Fibroblast of skin of right quadriceps (primary cell): ENCODE data around the gene GRK4.
"Not testable (repeated sequence)": the region's sequence is repeated elsewhere in the genome, so short reads cannot be mapped to it uniquely, and the experiment has no call there.

ENCODE experiments used
- DNase-seq: peaks from one replicate; pipeline ENCODE4 v3.0.0-alpha.2; 2013

GRK4 gene

DNA sequence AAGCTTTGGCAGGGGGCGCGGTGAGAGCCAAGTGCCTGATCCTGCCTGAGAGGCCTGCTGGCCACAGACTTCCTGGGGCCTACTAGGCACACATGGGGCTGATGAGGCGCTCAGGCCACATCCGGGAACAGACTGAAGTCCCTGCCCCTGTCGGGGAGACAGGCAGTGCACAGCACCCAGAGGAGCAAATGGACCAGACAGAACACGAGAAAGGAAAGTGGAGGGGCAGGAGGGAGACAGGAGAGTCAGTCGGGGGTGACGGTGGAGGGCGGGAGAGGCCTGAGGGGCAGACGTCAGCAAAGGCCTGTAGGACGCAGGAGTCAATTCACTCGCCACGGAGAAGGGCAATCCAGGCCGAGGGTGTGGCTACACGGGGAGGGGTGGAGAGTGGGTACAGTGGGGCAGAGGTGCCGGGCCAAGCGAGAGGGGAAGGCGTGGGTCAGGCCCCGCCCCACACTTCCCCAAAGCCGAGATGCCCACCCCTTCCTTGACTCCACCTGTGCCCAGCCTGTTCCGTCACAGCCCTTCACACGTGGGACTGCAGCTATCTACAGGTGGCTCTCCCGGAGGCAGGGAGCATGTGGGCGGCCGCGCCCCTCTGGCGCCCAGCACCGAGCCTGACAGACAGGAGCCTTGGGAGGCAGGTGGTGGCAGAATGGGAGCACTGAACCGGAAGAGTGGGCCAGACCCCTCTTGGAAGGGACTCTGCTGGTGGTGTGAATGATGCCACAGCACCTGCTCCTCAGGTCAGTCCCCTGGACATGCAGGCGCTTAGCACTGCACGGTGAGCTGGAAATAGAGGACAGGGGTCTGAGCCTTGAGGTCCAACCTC, 20.6 kb upstream of the GRK4 start:
- no peak for DNase-seq

DNA sequence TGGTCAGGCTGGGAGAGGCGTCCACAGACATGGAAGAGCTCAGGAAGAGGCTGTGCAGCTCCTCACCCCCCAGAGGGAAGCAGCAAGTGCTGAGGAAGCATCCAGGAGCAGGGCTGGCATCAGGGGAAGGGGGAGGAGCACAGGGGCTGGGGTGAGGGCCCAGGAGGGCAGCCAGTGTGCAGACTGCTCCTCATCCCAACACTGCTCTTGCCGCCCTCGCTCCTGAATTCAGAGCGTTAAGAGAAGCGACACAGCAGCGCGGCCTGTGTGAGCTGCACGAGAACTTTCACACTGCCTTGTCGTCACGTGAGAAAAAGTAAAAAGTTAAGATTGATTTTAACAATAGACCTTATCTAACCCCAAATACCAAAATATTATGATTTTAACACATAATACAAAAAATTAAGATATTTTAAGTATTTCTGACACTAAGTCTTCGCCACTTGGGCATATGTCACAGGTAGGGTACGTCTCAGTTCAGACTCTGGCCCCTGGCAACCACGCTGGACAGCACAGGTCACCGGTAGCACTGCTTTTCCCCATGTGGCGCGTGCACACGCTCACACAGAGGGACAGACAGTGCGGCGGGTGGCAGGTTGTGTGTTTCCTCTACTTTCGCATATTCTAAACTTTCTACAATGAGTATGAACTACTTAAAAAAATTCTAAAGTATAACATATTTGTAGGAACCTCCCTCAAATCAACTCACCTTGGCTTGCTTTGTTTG, 19.8 kb upstream of the GRK4 start:
- no peak for DNase-seq

DNA sequence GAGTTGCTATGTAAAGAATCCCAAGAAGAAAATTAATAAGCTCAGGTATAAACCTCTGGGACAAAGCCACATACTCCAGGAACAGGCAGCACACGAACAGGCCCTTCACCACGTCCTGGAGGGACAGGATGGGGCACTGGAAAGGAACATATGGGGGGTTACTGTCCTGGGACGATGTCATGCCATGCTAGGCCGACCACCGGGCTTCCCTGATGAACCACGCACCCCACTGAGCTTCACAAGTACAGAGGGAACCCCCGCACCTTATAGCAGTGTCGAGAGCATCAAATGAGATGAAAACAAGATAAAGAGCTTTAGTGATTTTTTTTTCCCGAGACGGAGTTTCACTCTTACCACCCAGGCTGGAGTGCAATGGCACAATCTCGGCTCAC, 19.3 kb upstream of the GRK4 start:
- no peak for DNase-seq

DNA sequence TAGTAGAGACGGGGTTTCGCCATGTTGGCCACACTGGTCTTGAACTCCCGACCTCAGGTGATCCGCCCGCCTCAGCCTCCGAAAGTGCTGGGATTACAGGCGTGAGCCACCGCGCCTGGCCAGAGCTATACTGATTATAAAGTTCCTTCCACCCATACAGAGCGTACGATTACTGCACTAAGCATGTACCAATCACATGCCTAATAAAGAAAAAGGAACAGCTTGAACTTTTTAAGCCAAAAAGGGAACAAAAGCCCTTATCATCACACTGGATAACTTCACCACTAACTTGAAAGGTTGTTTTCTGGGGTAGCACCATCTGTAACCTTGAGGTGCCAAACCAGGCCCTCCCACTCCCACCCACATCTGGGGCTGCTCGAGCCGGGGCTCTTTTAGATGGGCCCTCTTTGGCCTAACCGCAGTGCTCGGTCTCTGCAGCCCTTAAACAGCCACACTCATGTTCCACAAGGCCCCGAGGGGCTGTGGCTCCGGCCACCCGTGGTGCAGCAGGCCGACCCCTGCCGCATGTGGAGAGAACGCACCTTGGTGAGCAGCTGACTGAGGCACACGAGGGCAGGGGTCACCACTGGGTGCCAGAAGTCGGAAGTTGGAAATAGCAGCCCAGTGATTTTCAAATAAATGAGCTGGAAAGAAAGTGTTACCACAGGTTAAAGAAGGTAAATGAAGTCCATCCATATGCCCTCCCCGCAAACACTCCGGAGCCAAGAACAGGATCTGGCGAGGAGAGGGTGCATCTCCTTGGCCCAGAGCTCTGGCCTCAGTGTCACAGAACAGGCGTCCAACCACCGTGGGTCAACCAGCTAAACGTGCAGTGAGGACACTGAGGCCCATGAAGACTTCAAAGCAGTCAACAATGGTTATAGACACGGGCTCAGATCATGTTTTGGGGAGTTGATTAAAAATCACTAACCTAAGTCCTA, 18.5 kb upstream of the GRK4 start:
- DNase-seq = no peak

DNA sequence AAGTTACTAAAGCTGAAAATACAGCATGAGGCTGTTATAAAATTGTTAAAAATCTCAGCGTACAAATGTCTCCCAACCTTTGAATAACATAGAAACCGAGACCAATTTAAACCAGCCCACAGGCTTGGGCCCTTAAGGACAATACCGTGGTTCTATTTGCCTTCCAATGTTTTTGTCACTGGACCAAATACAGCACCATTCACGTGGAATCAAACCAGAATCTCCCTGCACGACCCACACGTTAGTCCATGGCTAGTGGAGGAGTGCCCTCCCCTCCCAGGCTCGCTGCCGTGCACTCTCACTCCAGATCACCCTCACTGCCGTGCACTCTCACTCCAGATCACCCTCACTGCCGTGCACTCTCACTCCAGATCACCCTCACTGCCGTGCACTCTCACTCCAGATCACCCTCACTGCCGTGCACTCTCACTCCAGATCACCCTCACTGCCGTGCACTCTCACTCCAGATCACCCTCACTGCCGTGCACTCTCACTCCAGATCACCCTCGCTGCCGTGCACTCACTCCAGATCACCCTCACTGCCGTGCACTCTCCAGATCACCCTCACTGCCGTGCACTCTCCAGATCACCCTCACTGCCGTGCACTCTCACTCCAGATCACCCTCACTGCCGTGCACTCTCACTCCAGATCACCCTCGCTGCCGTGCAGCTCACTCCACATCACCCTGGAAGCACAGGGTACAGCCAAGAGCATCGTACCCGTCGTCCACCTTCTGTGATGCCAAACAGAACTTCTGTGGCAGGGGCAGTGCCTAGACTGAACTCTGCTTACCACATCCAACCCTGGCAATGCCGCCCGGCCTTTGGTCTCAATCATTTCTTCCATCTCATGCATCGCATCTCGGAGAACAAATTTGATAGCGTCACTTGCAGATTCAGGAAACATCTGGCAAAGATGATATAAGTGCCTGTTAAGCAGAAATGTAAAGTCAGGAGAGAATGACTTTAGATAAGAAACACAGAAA, 17.5 kb upstream of the GRK4 start:
- DNase-seq = not testable (repeated sequence)

DNA sequence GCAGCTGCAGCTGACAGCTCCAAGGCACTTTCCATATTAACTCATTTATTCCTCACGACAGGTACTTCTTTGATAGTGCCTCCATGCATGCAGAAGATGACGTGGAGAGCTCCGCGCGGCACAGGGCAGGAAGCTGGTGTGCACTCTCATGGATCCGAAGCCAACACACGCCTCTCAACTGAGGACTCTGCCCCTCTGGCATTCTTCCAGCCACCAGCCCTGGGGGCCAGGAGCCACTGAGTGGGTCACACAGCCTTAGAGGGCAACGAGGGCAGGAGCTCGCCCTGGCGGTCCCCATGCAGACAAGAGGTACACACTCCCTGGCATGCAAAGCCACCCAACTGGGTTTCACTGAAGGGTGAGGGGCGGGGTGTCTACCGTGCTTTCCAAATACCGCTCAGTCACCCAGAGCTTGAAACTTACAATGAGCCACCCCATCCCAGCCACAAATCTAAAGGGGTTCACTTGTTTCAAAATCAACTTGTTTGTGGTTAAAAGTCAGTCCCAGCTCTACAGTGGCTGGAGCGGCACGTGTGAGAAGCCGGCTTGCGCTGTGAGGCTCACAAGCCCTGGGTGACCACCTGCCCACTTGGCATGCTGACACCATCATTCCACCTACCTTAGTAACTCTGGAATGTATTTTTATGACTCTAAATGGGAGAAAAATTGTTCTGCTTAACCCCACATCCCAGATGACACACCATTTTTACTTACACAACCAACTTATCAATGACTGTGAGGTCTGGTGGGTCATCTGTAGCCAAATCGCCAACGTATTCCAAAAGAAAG, 16.4 kb upstream of the GRK4 start:
- no peak for DNase-seq

DNA sequence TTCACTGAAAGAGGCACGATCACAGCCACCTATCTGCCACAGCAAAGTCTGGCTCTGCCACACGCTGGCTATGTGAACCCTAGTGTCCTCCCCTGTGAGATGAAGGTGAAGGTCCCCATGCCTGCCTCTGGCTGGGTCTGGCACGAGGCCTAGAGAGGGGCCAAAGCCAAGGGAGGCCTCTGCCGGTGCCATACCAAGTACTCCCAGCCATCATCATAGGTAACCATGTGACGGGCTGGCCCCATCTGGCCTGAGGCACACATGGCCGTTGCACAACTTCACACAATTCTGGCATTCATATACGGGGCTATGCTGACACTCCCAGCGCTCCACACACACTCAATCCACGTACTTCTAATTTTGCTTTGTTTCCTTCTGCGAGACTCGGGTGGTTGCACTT, 15.4 kb upstream of the GRK4 start:
- DNase-seq = no peak

DNA sequence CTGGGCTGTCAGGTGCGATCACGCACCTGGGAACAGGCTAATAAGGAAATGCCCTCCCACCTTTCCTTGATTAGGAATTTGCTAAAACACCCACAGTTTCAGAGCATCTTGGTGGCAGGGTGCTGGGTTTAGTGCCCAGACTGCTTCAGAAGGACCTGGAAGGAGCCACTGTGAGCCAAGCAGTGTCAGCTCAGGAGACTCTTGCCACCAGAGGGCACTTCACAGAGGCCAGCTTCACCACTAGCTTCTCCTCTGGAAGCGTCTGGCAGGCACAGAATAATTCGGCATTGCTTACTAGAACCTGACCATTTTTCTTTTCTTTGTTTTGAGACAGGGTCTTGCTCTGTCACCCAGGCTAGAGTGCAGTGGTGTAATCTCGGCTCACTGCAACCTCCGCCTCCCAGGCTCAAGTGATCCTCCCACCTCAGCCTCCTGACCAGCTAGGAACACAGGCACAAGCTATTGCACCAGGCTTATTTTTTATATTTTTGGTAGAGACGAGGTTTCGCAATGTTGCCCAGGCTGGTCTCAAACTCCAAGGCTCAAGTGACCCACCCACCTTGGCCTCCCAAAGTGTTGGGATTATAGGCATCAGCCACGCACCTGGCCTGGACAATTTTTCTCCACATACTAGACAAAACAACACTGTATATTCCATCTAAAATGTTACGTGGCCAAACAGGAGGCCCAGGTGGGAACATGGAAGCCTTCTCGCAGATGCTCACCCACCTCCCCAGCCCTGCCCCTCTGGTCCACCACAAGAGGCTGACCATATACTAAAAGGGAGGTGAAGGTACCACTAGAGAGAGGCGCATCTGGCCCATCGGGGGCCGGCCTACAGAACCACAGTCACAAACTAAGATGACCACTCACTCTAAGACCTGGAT, 14.2 kb upstream of the GRK4 start:
- no peak for DNase-seq

DNA sequence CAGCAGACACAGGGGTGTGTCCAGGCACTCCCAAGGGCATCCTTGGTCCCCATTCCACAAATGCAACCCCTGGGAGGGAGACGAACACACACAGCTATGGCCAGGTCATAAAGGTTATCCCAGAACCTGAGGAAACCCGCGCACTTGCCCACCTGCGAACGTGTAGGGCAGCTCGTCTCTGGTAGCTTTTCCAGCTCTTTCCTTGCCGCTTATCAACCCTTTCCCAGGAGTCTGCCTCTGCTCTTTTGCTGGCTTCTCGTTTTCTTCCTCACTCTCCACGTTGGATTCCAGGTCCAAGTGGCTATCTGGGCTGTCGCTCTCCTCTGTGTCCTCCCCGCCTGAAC, 13.6 kb upstream of the GRK4 start:
- no peak for DNase-seq

DNA sequence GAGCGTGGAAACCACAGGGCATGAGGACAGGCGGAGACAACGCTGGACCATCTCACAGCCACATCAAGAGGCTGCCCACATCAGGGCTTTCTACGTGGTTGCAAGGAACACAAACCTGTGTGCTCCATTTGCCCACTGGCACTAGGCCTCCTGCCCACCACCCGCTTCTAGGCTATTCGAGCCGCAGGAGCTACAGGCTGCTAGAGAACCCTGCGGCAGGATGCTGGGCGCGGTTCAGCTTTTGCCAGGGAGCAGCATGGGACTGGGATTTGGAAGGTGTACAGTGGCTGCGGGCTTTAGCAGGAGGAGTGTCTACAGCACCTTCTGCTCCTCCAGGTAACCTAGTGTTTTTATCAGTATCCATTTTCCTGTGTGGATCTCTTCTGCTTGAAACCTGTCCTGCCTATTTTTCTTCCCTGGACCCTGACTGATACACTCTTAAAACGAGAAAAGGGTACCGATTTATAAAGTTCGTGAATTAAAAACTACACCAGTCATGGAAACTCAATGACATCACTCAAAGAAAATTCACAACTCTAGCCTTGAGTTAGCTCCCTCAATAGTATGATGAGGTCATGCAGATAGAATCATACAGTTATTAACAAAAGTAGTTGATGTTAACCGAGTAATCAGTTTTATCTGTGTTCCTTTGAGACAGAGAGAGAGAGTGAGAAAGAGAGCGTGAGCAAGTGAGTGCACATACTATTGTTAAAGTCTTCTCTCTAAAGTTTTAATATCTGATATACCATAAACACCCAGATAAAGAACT, 13.0 kb upstream of the GRK4 start:
- no peak for DNase-seq

DNA sequence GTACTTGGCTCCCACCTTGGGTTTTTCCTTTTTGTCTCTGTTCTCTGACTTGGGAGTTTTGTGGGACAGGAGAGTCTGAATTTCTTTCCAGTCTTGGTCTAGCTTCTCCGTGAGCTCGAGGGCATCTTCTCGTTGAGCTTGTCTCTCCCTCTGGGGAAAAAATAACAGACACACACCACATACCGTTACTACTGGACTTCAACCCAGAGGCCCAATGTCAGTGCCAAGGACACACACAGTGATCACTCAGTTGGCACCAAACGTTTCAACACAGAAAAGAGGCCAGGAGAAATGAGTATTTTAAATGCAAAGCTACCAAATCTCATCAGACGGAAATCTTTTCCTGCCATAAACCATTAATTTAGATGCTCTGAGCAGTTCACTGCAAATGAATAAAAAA, 9.9 kb upstream of the GRK4 start:
- DNase-seq = no peak

DNA sequence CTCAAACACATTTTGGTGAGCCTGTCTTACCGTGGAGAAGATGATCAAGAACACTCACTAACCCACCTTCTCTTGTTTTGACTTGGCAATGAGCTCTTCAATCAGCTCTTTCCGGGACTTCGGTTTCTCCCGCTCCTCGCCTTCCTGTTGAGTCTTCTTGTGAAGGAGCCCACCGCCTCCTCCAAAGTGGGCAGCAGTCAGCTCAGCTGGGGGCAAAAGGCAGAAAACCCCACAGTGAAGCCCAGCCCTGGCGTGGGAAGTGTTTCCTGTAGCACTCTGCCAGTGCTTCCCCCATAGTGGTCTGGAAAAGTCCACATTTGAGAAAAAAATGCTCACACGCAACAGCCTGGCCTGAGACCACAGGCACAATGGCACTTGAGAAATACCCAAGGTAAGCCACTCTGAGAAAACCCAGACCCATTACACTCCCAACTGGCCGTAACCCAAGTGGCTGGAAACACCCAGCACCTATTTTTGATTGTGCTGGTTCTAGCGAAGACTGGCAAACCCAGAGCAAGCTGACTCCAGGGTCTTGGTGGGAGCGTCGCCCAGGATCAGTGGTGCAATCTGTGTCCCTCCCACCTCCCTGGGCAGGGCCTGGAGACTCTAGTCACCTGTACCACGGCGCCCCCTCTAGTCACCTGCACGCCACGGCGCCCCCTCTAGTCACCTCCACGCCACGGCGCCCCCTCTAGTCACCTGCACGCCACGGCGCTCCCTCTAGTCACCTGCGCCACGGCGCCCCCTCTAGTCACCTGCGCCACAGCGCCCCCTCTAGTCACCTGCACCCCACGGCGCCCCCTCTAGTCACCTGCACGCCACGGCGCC, 8.8 kb upstream of the GRK4 start:
- DNase-seq = no peak

DNA sequence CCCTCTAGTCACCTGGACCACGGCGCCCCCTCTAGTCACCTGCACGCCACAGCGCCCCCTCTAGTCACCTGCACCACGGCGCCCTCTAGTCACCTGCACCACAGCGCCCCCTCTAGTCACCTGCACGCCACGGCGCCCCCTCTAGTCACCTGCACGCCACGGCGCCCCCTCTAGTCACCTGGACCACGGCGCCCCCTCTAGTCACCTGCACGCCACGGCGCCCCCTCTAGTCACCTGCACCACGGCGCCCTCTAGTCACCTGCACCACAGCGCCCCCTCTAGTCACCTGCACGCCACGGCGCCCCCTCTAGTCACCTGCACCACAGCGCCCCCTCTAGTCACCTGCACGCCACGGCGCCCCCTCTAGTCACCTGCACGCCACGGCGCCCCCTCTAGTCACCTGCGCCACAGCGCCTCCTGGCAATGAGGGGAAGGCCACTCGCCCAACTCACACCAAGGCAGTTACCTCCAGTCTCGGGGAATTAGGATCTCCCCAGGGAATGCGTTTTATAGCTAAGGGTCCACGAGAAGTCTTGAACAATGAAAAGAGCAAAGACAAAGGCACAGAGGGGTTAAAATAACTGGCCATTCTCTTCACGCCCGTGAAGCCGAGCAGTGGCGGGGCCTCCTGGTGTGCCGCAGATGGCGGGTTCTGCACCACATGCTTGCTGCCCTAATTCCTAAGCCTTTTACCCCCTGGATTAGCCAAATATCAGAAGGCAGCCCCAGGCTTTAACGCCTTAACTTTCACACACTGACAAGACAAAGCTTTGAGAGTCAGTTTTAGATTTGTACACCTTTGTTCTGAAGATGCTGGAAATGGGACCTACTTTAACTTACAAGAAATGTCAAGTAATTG, 8.0 kb upstream of the GRK4 start:
- not testable (repeated sequence) for DNase-seq

DNA sequence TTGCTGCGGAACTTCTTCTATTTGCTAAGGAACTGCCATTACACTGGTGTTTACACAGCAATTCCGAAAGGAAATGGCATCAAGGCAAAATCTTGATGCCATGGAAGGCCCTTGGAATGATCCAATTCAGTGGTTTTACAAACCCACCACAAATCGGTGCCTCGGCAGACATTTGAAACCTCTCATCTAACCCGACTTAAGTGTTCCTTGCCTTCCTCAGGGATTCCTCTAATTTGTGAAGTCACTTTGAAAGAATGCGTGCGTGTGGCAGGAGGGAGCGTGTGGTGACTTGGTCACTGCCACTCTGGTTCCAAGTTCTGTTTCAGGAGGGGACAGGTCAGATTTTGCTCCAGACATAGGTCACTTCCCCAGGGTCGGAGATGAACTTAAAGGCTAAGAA, 4.9 kb upstream of the GRK4 start:
- DNase-seq = peak; percentile 68

DNA sequence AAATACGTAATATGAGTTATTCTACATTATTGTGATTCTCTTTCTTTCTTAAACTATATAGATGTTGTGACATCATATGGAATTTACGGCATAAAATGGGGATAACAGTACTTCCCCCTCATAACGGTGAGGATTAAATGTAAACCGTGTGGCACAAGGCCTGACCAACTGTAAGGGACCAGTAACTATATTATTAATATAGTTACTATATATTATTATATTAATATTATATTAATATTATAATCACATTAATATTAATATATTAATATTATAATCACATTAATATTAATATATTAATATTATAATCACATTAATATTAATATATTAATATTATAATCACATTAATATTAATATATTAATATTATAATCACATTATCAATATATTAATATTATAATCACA, 2.9 kb upstream of the GRK4 start:
- not testable (repeated sequence) for DNase-seq

DNA sequence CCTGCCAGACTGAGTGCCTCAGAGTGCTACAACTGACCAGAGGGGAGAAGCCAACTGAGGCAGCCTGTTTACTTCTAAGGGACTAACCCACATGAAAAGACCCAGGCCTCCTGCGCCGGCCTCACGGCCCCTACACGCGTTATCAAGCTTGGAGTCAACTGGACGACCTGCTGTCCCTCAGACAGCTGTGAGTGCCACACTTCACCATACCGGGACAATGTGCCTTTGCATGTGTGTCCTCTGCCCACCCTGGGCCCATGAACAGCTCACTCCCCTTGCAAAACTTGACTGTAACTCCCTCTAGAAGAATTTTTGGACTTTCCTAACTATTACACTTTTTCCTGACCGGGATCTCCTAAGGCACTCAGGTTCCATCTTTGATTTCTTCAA, 2.0 kb upstream of the GRK4 start:
- no peak for DNase-seq

DNA sequence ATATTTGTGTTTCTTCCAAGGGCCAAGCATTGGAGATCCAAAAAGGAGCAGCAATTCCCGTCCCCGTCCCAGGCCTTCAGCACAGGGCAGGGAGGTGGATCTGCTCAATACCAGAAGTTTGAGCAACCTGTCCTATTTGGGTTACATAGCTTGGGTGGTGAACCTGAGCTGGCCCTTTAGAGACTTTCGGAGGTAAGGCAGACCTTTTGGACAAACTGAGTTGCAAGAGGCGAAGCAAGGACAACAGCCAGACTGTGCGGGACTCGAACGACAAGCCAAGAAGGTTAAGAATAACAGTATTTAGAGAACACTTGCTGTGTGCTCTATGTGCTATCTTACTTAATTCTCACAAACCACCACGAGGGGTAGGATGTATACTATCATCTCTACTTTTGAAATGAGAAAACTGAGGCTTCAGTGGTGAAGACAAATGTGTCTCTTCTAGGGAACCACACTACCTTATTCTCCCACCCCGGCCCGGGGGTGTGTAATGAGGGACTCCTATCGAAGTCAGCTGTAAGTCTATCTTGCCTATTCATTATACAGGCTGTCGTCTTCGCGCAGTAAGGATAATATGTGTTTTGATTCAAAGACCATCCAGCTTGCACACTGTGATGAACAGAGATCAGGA, 1.4 kb upstream of the GRK4 start:
- DNase-seq = no peak
